Measurements from ENCODE around the gene VEGFA.

GRCh38 chr6:43786664-43787329 lies 16.8 kb downstream of the VEGFA start:
- TF ChIP-seq EZH2 (IDR thresholded peaks at IDR 0.05; ENCODE audit: insufficient read depth, poor library complexity, severe bottlenecking) (no peak), EZH2phosphoT487 (IDR thresholded peaks at IDR 0.05; ENCODE audit: insufficient read depth, low read depth) (no peak)

Data from GM23248 (cell line).